Measurements from ENCODE around the gene FAXC. TPM values are rescaled to one million over a fixed set of nuclear protein-coding genes. Genes with fewer than 3 reads are reported as not detected.

FAXC gene
- total RNA-seq, 4 donors from 2014 or later: 22.2 to 44.7 (median 41.8) TPM

DNA sequence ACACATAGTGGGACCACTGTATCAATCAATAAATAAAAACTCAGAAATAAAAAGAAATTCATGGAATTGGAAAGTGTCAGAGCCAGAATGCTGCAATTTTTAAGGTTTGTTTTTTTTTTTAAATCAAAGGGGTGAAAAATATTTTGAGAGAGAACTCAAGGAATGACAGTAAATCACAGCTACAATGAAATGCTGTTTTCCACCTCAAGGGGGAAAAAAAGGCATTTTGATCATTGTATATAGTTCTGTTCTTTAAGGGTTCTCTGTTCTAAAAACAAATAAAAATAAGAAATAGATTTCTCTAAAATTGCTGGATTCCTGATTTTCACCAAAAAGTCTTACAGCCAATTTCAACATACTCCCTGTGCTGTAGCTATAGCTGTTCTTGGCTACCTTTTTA lies 24.5 kb downstream of the FAXC start:
- H3K4me1 ChIP-seq: peaks cover 0 to 6% (median 0%) of the 10 kb centered on the region in 4 donors
- H3K36me3 ChIP-seq: peaks cover 0 to 44% (median 16%) of the 10 kb centered on the region in 4 donors
- TF ChIP-seq POLR2AphosphoS5 (IDR thresholded peaks at IDR 0.05): no peak
- no peak for TF ChIP-seq POLR2A (IDR thresholded peaks at IDR 0.05; ENCODE audit: low read depth)
- TF ChIP-seq, protein P1, sequence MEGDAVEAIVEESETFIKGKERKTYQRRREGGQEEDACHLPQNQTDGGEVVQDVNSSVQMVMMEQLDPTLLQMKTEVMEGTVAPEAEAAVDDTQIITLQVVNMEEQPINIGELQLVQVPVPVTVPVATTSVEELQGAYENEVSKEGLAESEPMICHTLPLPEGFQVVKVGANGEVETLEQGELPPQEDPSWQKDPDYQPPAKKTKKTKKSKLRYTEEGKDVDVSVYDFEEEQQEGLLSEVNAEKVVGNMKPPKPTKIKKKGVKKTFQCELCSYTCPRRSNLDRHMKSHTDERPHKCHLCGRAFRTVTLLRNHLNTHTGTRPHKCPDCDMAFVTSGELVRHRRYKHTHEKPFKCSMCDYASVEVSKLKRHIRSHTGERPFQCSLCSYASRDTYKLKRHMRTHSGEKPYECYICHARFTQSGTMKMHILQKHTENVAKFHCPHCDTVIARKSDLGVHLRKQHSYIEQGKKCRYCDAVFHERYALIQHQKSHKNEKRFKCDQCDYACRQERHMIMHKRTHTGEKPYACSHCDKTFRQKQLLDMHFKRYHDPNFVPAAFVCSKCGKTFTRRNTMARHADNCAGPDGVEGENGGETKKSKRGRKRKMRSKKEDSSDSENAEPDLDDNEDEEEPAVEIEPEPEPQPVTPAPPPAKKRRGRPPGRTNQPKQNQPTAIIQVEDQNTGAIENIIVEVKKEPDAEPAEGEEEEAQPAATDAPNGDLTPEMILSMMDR (IDR thresholded peaks at IDR 0.05): no peak
- TF ChIP-seq EP300 (IDR thresholded peaks at IDR 0.05): no peak
- intact Hi-C loops (cut with DNase I): no loop called here
- no peak overlapping the region for H3K4me3 ChIP-seq
- H3K27ac ChIP-seq (replicated peaks in 1 of 4): no peak overlapping the region
- DNase-seq (ENCODE audit: extremely low spot score): no peak
- no peaks in the 10 kb centered on the region for H3K9me3 ChIP-seq
- no peaks in the 10 kb centered on the region for H3K27me3 ChIP-seq

DNA sequence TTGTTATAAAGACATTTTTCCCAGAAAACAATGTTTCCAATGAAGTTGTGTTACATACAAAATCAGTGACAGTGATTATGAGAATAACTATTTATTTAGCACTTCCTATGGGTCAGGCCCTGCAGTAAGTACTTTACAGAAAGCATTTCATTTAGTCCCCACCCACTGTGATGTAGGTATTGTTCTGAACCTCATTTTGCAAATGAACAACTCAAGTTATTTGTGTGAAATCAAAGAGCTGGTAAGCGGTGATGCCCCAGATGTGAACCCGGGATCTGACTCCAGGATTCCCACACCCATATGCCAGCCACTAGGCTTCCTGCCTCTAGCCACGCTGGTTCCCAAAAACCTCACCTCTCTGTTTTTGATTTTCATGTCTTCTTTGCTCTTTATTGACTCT lies 30.9 kb downstream of the FAXC start:
- WGBS: 95% methylated on average over 3 of the region's 3 CpGs
- TF ChIP-seq POLR2A (IDR thresholded peaks at IDR 0.05; ENCODE audit: low read depth) (no peak), POLR2AphosphoS5 (IDR thresholded peaks at IDR 0.05) (no peak), EP300 (IDR thresholded peaks at IDR 0.05) (no peak)
- TF ChIP-seq, protein P1 (IDR thresholded peaks at IDR 0.05): no peak
- H3K27me3 ChIP-seq: no peaks in the 10 kb centered on the region
- H3K4me3 ChIP-seq: no peak overlapping the region
- intact Hi-C loops (cut with DNase I): loop anchor here (10.0 kb wide), 1 partner anchor 386 kb away; no protein-coding TSS in a partner anchor
- DNase-seq (ENCODE audit: extremely low spot score): no peak
- H3K4me1 ChIP-seq: no peaks in the 10 kb centered on the region
- H3K27ac ChIP-seq (replicated peaks in 1 of 4): no peak overlapping the region
- no peaks in the 10 kb centered on the region for H3K9me3 ChIP-seq
- peaks cover 0 to 24% (median 10%) of the 10 kb centered on the region in 4 donors for H3K36me3 ChIP-seq

DNA sequence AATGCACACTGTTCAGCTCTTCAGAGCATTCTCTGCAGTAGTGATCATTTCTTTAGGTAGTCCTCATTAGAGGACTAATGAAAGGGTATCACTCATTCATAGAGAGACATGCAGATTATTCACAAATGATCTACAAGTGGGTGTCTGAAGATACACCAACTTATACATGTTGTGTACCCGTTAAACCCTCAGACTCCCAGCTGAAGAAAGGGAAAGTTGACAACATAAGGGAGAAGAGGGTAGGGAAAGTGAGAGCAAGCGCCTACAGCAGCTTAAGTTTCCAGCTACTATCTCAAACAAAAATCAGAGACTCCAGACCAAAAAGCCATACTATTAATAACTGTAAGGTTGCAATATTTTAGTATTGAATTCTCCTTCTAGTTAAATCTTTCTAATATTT lies 37.1 kb downstream of the FAXC start:
- Histone ChIP-seq H3K4me3 (no peak overlapping the region), H3K27ac (replicated peaks in 1 of 4) (no peak overlapping the region), H3K4me1 (no peaks in the 10 kb centered on the region), H3K36me3 (peaks cover 0 to 15% (median 6%) of the 10 kb centered on the region in 4 donors), H3K27me3 (no peaks in the 10 kb centered on the region), H3K9me3 (no peaks in the 10 kb centered on the region)
- DNase-seq (ENCODE audit: extremely low spot score): no peak
- TF ChIP-seq EP300 (IDR thresholded peaks at IDR 0.05) (no peak), POLR2AphosphoS5 (IDR thresholded peaks at IDR 0.05) (no peak), POLR2A (IDR thresholded peaks at IDR 0.05; ENCODE audit: low read depth) (no peak)
- TF ChIP-seq, protein P1 (IDR thresholded peaks at IDR 0.05): no peak
- 44% methylated on average over 2 of the region's 2 CpGs for WGBS
- intact Hi-C loops (cut with DNase I): loop anchor here (10.0 kb wide), 1 partner anchor 392 kb away; no protein-coding TSS in a partner anchor

DNA sequence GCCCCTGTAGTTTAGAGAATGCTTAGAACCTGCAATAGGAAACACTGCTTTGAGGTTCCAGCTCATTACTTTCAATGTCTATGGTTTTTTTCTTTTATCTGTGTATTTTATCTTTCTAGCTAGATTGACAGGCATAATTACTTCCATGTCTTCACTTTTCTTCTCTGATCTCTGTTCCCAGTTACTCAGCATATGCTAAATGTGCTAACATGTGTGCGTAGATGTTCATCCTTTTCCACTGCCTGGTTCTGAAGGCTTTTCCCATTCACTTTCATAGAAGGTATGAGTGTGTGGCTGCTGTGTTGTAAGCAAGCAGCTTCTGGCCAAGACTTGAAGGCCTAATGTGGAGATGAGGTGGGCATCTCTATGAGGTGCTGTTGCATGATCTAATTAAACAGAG lies 38.9 kb downstream of the FAXC start:
- Histone ChIP-seq H3K27me3 (no peaks in the 10 kb centered on the region), H3K27ac (replicated peaks in 1 of 4) (no peak overlapping the region), H3K9me3 (no peaks in the 10 kb centered on the region), H3K4me1 (no peaks in the 10 kb centered on the region), H3K4me3 (no peak overlapping the region), H3K36me3 (peaks cover 0 to 28% (median 13%) of the 10 kb centered on the region in 4 donors)
- intact Hi-C loops (cut with DNase I): loop anchor here (10.0 kb wide), 1 partner anchor 394 kb away; no protein-coding TSS in a partner anchor
- no peak for DNase-seq (ENCODE audit: extremely low spot score)
- TF ChIP-seq POLR2A (IDR thresholded peaks at IDR 0.05; ENCODE audit: low read depth): no peak
- TF ChIP-seq, protein P1 (IDR thresholded peaks at IDR 0.05): no peak
- no peak for TF ChIP-seq EP300 (IDR thresholded peaks at IDR 0.05)
- no peak for TF ChIP-seq POLR2AphosphoS5 (IDR thresholded peaks at IDR 0.05)
- WGBS: 97% methylated on average over 1 of the region's 1 CpG

DNA sequence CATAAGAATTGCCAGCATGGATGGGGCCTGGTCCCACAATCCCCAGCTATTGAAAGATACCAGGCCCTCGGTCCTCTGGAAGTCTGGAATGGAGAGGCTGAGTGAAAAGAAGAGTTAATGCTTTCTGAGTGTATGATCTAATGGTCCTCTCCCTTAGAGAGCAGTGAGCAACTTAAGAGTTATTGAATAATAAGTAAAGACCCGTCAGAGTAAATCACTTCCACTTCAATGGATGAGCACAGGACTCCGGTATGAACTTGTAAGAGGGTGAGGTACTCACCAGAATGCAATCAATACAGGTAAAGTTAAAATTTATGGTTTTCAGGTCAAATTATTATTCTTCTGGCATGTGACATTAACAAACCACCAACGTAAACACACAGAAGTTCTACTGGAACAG lies 39.9 kb downstream of the FAXC start:
- intact Hi-C loops (cut with DNase I): no loop called here
- H3K27ac ChIP-seq (replicated peaks in 1 of 4): no peak overlapping the region
- TF ChIP-seq POLR2A (IDR thresholded peaks at IDR 0.05; ENCODE audit: low read depth) (no peak), EP300 (IDR thresholded peaks at IDR 0.05) (no peak), POLR2AphosphoS5 (IDR thresholded peaks at IDR 0.05) (no peak)
- TF ChIP-seq, protein P1 (IDR thresholded peaks at IDR 0.05): no peak

More for the DNA sequence above, 39.9 kb downstream of the FAXC start:
- H3K4me3 ChIP-seq: no peak overlapping the region
- H3K9me3 ChIP-seq: no peaks in the 10 kb centered on the region
- WGBS: 82% methylated on average over 4 of the region's 4 CpGs
- H3K4me1 ChIP-seq: no peaks in the 10 kb centered on the region
- H3K27me3 ChIP-seq: no peaks in the 10 kb centered on the region
- no peak for DNase-seq (ENCODE audit: extremely low spot score)
- H3K36me3 ChIP-seq: peaks cover 0 to 28% (median 13%) of the 10 kb centered on the region in 4 donors
